GM18505 (cell line): ENCODE measurements around the gene KIF26B.

ENCODE experiments used
- ATAC-seq: cut with Tn5 transposase; IDR thresholded peaks from one replicate; pipeline ENCODE4 v1.9.1; 2021; ENCODE audit not compliant: unreplicated experiment
- POLR2A ChIP-seq: IDR thresholded peaks from 4 replicates; pipeline ENCODE4 v1.6.1; 2011; ENCODE audit warnings: borderline replicate concordance; ENCODE audit not compliant: insufficient read depth, insufficient read length; ENCODE audit errors: extremely low read depth

The KIF26B gene

DNA sequence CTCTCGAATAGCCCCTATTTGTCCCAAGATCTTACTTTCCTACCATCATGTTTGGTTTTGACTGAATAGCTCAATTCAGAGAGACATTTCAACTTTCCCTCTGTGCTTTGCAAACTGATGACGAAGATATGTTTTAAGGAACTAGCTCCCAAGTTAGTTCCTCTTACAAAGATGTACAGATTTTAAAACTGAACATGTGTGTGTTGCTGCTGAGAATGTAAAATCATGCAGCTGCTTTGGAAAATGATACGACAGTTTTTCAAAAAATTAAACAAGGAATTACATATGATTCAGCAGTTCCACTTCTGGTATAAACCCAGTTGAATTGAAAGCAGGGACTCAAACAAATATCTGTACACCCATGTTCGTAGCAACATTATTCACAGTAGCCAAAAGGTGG lies 33.6 kb downstream of the KIF26B start:
- TF ChIP-seq POLR2A: no peak
- no peak for ATAC-seq

DNA sequence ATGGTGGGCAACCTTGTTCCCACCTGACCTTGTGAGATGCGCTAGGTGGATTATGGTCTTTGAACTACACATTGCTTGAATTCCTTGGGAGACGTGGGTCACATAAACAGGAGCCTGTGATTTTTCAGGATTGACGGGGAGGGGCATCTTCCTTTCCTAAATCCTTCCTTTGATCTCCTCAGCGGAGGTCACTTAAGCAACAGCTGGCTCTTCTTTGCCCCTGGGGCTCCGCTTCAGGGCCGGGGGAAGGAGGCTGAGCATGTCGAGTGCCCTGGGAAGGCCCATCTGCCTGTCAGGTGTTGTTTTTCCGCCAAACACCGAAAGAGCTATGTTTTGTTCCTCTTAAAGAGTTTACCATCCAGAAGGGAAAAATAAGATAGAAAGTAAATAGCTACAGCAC lies 40.6 kb downstream of the KIF26B start:
- TF ChIP-seq POLR2A: no peak
- no peak for ATAC-seq

DNA sequence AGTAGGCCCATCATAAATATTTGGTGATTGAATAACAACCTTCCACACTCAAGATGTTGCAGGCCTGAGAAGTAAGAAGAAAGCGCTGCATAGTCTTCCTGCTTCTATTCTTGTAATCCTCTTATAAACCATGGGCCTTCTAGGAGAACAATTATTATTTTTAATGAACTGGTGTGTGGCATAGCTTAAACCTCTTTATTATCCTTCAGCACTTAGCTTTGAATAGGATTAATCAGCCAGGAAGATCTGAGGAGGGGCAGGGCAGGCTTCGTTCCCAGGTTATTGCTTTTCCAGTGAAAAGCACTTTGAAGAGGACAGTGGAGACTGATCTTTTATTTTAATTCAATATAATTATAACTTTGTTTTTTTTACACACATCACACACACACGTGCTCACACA lies 42.3 kb downstream of the KIF26B start:
- no peak for ATAC-seq
- no peak for TF ChIP-seq POLR2A

DNA sequence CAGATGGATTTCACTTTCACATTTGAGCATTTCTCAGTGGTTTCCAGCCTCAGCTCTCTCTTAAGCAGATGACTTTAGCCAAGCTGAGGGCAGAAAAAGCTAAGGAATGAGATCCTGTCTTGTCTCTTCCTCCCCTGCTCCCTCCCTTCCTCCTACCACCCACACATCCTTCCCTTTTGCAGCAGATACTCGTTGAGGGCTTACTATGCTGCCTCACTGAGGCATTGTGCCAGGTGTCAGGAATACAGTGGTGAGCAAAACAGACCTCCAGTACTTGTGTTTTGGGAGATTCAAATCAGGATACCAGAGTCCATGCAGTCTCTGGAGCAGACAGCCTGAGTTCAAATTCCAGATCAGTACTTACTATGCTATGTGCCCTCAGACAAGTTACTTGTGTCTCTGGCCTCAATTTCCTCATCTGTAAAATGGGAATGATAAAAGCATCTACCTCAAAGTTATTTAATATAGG lies 43.2 kb downstream of the KIF26B start:
- no peak for ATAC-seq
- no peak for TF ChIP-seq POLR2A

DNA sequence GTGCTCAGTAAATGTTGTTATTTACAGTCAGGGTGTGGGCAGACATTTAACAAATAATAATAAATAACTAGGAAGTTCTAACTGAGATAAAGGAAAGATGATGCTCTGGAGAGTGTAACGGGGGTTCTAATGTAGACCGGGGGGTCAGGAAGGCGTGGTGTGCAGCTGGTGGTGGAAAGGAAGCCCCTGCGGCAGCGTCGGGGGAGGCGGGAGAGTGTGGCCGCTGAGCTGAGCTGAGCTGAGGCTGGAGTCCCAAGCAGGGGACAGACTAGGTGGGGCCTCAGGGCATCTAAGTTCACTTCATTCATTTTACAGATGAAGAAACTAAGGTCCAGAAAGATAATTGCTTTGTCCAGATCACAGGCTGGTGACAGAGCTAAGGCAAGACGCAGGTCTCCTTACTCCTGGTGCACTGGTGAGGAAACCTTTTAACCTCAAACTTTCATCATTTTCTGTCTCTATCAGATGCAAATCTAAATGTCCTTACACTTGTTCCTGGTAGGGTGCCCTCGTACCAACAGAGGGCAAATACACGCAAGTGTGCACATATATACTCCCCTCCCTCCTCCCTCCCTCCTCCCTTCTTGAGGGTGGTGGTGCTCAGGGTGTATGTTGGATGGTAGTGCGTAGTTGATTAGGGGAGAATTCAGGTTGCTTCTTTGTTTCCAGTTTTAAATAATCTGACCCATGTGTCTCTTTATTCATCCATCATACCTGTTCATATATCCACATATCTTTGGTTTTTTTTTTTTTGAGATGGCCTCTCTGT lies 44.1 kb downstream of the KIF26B start:
- ATAC-seq: no peak
- TF ChIP-seq POLR2A: no peak

DNA sequence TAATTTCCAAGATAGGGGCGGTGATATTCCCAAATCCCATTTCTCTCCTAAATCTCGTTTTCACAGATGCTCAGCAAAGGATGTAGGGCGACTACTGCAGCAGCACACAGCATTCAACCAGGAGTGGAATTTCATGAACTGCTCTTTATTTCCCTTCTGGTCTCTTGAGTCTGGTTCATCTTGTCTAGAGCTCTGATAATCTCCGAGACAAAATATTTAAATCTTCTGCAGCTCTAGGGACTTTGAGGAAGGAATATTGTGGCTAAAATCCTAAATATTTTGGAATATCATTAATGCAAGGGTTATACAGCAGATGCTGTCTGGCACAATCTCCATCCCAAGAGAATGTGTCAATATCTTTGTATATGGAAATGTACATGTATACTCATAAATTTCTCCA lies 45.4 kb downstream of the KIF26B start:
- TF ChIP-seq POLR2A: no peak
- ATAC-seq: no peak

DNA sequence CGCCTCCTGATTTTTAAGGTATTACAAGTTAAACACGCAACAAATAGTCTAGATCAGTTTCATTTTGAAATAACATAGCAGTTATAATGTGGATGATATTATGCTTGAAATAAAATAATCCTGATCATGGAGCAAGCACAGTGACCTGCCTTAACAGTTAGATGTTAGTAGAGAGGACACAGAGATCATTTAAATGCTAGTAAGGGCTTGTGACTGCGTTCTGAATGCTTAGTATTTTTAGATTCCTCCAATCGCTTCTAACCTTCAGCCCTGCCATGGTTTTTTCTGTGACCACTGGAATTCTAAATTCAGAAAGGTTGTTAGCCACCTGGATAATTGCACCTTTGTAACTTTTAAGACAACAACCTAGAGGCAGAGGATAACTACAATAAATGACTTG lies 46.4 kb downstream of the KIF26B start:
- no peak for ATAC-seq
- no peak for TF ChIP-seq POLR2A

DNA sequence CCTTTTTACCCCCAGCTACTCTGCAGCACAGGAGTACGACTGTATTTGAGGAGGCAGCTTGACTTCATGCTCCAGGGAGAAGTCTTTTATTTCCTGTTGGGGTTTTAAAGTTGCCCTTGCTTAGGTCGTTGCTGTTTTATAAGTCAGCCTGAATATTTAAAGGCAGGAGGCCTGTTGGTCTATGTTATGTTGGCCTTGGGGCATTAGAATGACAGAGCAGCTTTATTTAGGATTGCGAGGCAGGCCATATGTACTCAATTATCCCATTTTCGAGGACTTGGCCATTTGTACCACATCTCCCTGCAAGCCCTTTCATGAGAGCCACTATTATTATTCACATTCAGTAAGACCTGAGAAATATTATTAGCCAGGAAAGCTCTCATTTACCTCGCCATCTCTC lies 47.0 kb downstream of the KIF26B start:
- TF ChIP-seq POLR2A: no peak
- ATAC-seq: no peak

DNA sequence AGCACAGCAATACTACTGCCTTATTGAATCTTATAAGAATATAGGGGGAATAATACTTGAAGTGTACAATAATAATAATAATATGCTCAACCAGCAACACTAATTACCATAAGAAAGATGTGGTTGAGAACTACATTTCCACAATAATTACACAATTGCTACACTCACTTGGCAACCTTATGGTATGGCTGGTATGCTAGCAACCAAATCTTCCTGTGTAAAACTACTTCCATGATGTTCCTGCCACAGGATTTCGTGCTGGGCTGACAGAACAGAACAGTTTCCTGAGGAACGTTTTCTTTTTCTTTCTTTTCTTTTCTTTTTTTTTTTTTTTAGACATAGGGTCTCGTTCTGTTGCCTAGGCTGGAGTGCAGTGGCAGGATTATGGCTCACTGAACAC lies 50.6 kb downstream of the KIF26B start:
- TF ChIP-seq POLR2A: no peak
- ATAC-seq: no peak

DNA sequence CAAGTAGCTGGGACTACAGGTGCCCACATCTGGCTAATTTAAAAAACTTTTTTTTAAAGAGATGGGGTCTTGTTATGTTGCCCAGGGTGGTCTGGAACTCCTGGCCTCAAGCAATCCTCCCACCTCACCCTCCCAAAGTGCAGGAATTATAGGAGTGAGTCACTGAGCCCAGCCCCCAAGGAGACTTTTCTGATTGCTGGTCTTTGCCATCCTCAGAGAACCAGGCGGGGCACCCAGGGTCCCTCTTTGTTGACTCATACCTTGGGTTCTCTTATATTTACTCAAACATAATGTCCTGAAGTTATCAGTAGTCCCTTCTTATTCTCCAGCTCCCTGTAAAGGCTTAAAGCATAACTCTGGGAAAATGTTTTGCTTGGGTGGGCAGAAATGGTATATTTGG lies 51.1 kb downstream of the KIF26B start:
- ATAC-seq: no peak
- TF ChIP-seq POLR2A: no peak

DNA sequence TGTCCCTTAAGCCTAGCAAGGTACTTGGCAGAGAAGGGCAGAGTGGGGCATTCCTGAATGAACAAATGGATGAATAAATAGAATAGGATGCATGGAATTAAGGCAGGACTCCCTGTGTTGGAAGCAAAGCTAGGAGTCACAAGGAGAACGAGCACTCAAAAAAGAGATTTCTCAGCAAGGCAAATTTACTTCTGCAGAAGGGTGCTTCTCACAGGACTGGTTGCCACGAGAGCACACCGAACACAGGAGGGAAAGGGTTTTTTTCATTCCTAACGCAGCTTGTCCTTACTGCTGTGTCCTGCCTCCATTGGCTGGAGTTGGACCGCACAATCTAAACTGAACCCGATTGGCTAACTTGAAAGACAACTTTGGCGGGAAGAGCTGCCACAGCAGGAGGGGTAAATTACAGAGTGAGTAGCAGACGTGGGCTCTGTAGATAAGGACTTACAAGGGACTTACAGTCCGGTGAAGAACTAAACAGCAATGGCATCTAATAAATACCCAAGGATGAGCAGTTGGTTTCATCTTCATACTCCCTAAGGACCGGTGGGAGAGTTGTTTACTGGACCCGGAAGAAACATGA lies 52.4 kb downstream of the KIF26B start:
- TF ChIP-seq POLR2A: no peak

DNA sequence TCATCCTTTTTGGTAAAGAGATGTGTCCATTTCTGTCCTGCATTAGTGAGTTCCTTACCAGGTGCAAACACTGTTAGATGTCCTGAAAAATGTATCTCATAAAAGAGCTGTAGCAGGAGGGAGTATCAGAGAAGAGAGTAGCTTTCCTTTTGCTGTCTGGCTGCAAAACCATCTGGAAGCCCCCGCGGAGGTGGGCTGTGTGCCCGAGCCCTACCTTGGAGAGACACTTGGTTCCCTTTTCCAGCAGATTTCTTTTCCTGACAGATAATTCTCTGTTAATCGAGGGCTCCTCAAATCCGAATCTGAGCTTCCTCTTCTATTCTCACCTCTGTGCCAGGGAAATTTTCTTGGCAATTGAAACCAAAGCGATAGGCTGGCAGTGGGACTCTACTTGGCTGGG lies 53.0 kb downstream of the KIF26B start:
- ATAC-seq: no peak
- TF ChIP-seq POLR2A: no peak

More for the DNA sequence above, 52.4 kb downstream of the KIF26B start:
- no peak for ATAC-seq

DNA sequence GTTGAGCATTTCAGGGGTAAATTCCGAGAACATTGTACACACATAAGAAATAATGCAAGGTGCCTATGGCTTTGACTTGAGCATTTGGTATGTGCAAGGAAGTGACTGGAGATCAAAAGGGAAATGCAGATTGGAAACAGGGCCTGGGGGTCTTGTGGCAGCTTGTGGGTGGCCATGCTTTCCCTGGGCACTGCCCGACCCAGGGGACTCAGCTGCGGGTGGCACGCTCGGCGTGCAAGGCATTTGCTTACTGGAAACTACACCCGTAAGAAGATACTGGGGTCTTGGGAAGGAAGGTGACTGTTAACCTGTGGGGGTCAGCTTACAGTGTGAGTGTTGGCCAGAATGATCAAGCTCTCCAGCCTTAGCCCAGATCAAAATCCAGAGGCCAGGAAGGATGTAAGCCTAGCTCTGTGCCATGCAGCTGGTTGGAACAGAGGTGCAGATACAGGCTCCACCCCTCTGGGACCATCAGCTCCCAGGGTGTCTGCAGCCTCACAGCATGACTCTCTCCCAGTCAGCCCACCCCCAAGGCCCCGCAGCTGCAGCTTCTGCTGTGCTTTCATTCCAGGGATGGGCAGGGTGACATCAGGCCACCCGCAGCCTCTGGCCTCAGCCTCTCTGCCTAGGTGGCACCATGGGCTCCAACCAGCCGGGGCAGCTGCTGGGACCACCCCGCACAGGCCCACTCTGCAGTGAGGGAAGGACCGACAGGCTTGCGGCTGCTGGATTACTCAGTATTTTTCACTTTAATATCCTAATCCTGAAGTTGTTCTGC lies 55.1 kb downstream of the KIF26B start:
- no peak for ATAC-seq

More for the DNA sequence above, 55.1 kb downstream of the KIF26B start:
- TF ChIP-seq POLR2A: no peak
